Fibroblast of pulmonary artery (primary cell): ENCODE measurements around the gene RBM33.

Experiments
- DNase-seq: peaks from one replicate; pipeline ENCODE4 v3.0.0-alpha.2; 2010; ENCODE audit warnings: low read depth
- H3K4me3 ChIP-seq: replicated peaks from 2 replicates; pipeline ENCODE4 v1.5.1; 2011; ENCODE audit warnings: low read depth, mild to moderate bottlenecking, control low read depth, low read length, moderate library complexity
- CTCF ChIP-seq: IDR thresholded peaks from 2 replicates; pipeline ENCODE4 v1.5.1; 2011; ENCODE audit warnings: mild to moderate bottlenecking, control low read depth, low read length, inconsistent platforms; ENCODE audit errors: missing control alignments

The RBM33 gene

GRCh38 chr7:155759740-155760430, 115.4 kb downstream of the RBM33 start:
- TF ChIP-seq CTCF, result no peak
- no peak for DNase-seq
- H3K4me3 ChIP-seq, result no peak overlapping the region

DNA sequence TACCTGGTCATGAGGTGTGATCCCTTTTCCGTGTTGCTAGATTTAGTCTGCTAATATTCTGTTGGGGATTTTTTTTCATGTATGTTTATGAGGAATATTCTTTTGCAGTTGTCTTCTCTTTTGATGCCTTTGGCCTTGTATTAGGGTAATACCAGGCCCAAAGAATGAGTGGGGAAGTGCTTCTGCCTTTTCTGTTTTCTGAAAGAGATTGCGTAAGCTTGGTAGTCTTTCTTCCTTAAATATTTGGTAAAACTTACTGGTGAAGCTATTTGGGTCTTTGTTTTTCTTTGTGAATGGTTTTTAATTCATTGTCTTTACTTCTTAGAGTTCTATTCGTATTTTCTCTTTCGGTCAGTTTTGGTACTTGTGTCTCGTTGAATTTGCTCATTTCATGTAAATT, 116.7 kb downstream of the RBM33 start:
- no peak overlapping the region for H3K4me3 ChIP-seq
- DNase-seq, result no peak
- no peak for TF ChIP-seq CTCF

DNA sequence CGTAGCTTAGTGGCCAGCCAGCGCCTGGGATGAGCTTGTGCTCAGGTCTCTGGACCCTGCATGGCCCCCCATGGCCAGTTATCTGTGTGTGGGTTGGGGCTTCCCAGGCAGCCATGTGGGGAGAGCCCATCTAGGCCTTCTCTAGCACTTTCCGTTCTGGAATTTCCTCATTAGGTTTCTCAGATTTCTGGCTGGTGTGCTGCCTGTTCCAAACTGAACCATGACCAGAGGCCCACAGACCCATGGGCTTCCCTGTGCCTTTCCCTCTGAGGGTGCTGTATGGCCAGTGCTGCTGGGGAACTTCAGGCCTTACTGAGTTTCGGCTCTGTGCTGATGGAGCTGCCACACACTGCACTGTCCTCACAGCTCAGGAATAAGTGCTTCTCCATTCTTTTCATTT, 117.6 kb downstream of the RBM33 start:
- TF ChIP-seq CTCF, result no peak
- no peak for DNase-seq
- H3K4me3 ChIP-seq, result no peak overlapping the region

- DNase-seq, result no peak
- no peak for TF ChIP-seq CTCF
- no peak overlapping the region for H3K4me3 ChIP-seq
Observed at GRCh38 chr7:155762655-155763054, 118.2 kb downstream of the RBM33 start.

GRCh38 chr7:155763122-155763521, 118.7 kb downstream of the RBM33 start:
- DNase-seq, result no peak
- H3K4me3 ChIP-seq, result no peak overlapping the region
- no peak for TF ChIP-seq CTCF

- no peak for TF ChIP-seq CTCF
- DNase-seq, result peak; percentile 50
- H3K4me3 ChIP-seq, result no peak overlapping the region
Observed at GRCh38 chr7:155763691-155764437, 119.4 kb downstream of the RBM33 start.
